Lower lobe of right lung (tissue), 2 donors: ENCODE measurements around the gene MUC21. TPM values are rescaled to one million over a fixed set of nuclear protein-coding genes. Genes with fewer than 3 reads are reported as not detected.

Experiments
- ATAC-seq, 2 donors: fragments of 200-7000 bp; cut with Tn5 transposase; one replicate each; pipeline ENCODE4 v1.9.1; 2020 to 2022; ENCODE audit warnings: mild to moderate bottlenecking in 2 of 2, moderate library complexity in 2 of 2
- DNase-seq: peaks from one replicate; pipeline ENCODE4 v3.0.0-alpha.2; 2020
- H3K27ac ChIP-seq: fragments of 200-600 bp; one replicate; pipeline ENCODE4 v1.8.0; 2022
- H3K27me3 ChIP-seq: fragments of 200-600 bp; one replicate; pipeline ENCODE4 v1.8.0; 2022; ENCODE audit warnings: low read depth
- H3K36me3 ChIP-seq: fragments of 200-600 bp; one replicate; pipeline ENCODE4 v1.8.0; 2022; ENCODE audit warnings: mild to moderate bottlenecking
- H3K4me1 ChIP-seq: fragments of 200-600 bp; one replicate; pipeline ENCODE4 v1.8.0; 2022
- H3K4me3 ChIP-seq: fragments of 200-600 bp; one replicate; pipeline ENCODE4 v1.8.0; 2022; ENCODE audit warnings: mild to moderate bottlenecking
- H3K9me3 ChIP-seq: fragments of 200-600 bp; one replicate; pipeline ENCODE4 v1.8.0; 2022
- intact Hi-C: fragments of 100-400 bp; cut with DNase I; formaldehyde crosslinking; loops from one replicate; pipeline ENCODE4 v1.11.0; 2022
- total RNA-seq: library from RNA; stranded (reverse); fragmentation: NEBNext Ultra II Directional; extraction: Animal tissue kit (Norgen Biotek cat#: 25700); gene quantifications from one replicate; pipeline ENCODE4 v1.2.1, GENCODE V29; 2021
- TF ChIP-seq, protein P1 (sequence below): fragments of 200-600 bp; IDR thresholded peaks from one replicate; pipeline ENCODE4 v1.8.0; 2022; ENCODE audit warnings: antibody characterized with exemption, mild to moderate bottlenecking
- donor health status: DM: no; HTN: yes; CAD: no; lungs with severe emphysema.

Gene MUC21
- total RNA-seq, 1 donor from 2014 or later = 3.8 TPM

GRCh38 chr6:30979690-30980089 is 3.8 kb upstream of the MUC21 start:
- intact Hi-C loops = no loop called here

GRCh38 chr6:30981942-30982772 is 1.4 kb upstream of the MUC21 start:
- TF ChIP-seq, protein P1, sequence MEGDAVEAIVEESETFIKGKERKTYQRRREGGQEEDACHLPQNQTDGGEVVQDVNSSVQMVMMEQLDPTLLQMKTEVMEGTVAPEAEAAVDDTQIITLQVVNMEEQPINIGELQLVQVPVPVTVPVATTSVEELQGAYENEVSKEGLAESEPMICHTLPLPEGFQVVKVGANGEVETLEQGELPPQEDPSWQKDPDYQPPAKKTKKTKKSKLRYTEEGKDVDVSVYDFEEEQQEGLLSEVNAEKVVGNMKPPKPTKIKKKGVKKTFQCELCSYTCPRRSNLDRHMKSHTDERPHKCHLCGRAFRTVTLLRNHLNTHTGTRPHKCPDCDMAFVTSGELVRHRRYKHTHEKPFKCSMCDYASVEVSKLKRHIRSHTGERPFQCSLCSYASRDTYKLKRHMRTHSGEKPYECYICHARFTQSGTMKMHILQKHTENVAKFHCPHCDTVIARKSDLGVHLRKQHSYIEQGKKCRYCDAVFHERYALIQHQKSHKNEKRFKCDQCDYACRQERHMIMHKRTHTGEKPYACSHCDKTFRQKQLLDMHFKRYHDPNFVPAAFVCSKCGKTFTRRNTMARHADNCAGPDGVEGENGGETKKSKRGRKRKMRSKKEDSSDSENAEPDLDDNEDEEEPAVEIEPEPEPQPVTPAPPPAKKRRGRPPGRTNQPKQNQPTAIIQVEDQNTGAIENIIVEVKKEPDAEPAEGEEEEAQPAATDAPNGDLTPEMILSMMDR = no peak
- peaks cover 8% of the 10 kb centered on the region for H3K4me1 ChIP-seq
- intact Hi-C loops = no loop called here
- H3K27me3 ChIP-seq = no peaks in the 10 kb centered on the region
- H3K27ac ChIP-seq = peak overlapping the region; percentile 11
- H3K4me3 ChIP-seq = peak overlapping the region; percentile 33
- no peaks in the 10 kb centered on the region for H3K9me3 ChIP-seq
- no peaks in the 10 kb centered on the region for H3K36me3 ChIP-seq
- DNase-seq = no peak
- peak; percentile 80 to 89 for ATAC-seq

More at GRCh38 chr6:30979690-30980089, 3.8 kb upstream of the MUC21 start:
- no peaks in the 10 kb centered on the region for H3K27me3 ChIP-seq
- no peaks in the 10 kb centered on the region for H3K9me3 ChIP-seq
- DNase-seq (no peak), ATAC-seq (no peak)
- no peak overlapping the region for H3K27ac ChIP-seq
- no peaks in the 10 kb centered on the region for H3K36me3 ChIP-seq
- H3K4me1 ChIP-seq = peaks cover 8% of the 10 kb centered on the region
- TF ChIP-seq, protein P1 = no peak
- no peak overlapping the region for H3K4me3 ChIP-seq

DNA sequence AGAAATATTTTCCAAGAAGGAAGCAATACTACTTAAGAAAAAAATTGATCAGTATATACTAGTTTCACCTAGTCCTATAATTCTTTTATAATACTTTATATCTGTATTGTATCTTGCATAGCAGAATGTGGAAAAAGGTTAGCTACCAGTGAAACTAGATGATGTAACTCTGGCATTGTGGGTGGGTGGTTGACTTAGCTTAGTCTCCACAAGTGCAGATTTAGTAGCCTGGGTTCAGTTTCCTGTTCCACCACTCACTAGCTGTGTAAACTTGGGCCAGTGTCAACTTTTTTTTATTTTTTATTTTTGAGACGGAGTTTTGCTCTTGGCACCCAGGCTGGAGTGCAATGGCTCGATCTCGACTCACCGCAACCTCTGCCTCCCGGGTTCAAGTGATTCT is 2.0 kb downstream of the MUC21 start:
- Histone ChIP-seq H3K4me1 (peaks cover 8% of the 10 kb centered on the region), H3K27me3 (no peaks in the 10 kb centered on the region), H3K27ac (no peak overlapping the region), H3K9me3 (no peaks in the 10 kb centered on the region), H3K4me3 (no peak overlapping the region), H3K36me3 (no peaks in the 10 kb centered on the region)
- TF ChIP-seq, protein P1 = no peak
- DNase-seq (no peak), ATAC-seq (peak; percentile 55 to 65)
- intact Hi-C loops = no loop called here

- TF ChIP-seq, protein P1 = no peak
- H3K4me1 ChIP-seq = peaks cover 1% of the 10 kb centered on the region
- no peak for DNase-seq
These were observed 3.8 kb downstream of the MUC21 start for GRCh38 chr6:30987304-30987703.

DNA sequence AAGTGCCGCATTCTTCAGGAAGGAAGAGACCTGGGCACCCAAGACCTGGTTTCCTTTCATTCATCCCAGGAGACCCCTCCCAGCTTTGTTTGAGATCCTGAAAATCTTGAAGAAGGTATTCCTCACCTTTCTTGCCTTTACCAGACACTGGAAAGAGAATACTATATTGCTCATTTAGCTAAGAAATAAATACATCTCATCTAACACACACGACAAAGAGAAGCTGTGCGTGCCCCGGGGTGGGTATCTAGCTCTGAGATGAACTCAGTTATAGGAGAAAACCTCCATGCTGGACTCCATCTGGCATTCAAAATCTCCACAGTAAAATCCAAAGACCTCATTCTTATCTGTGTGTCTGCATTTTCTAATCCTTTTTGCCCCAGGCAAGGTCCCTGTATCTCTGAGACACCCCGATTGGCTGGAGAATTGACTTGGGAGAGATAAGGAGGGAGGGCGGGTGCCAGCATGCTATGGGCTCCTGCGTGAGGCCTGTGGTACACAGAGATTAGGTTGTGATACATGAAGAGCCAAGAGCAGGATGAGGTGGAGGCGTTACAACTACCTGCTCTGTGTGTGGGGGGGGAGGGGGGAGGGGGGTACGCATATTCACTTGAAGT is 4.8 kb downstream of the MUC21 start:
- no peak for DNase-seq
- Histone ChIP-seq H3K27ac (no peak overlapping the region), H3K4me3 (no peak overlapping the region), H3K4me1 (no peaks in the 10 kb centered on the region), H3K27me3 (no peaks in the 10 kb centered on the region), H3K36me3 (no peaks in the 10 kb centered on the region), H3K9me3 (no peaks in the 10 kb centered on the region)
- TF ChIP-seq, protein P1 = no peak
- intact Hi-C loops = no loop called here
- no peak for ATAC-seq

More at GRCh38 chr6:30987304-30987703, 3.8 kb downstream of the MUC21 start:
- no peaks in the 10 kb centered on the region for H3K36me3 ChIP-seq
- no peak overlapping the region for H3K4me3 ChIP-seq
- H3K9me3 ChIP-seq = no peaks in the 10 kb centered on the region
- H3K27ac ChIP-seq = no peak overlapping the region
- no peaks in the 10 kb centered on the region for H3K27me3 ChIP-seq
- no peak for ATAC-seq
- intact Hi-C loops = no loop called here
